GM18508 (cell line): Measurements from ENCODE around the gene B3GALT2.

Experiments used
- ATAC-seq: cut with Tn5 transposase; IDR thresholded peaks from one replicate; pipeline ENCODE4 v1.9.1; 2021; ENCODE audit warnings: moderate number of reproducible peaks; ENCODE audit not compliant: insufficient read depth, unreplicated experiment

Gene B3GALT2

DNA sequence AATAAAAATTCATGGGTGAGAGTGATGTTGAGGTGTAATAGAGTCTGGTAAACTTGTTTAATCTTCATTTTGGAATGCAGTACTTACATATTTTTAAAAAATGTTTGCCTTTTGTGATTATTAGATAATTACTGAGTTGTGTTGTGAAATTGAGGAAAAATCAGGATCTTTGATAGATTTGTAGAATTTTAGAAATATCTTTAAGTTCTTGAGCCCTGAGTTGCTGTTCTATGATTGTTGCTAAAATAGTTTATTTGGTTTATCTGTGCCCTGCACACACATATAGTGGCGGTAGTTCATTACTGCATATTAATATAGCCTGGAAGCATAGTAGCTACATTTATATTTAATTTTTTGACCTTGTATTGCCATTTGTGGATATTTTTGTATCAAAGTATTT lies 1.6 kb downstream of the B3GALT2 start:
- no peak for ATAC-seq

GRCh38 chr1:193183019-193183627 lies 3.3 kb downstream of the B3GALT2 start:
- peak; percentile 56 for ATAC-seq

DNA sequence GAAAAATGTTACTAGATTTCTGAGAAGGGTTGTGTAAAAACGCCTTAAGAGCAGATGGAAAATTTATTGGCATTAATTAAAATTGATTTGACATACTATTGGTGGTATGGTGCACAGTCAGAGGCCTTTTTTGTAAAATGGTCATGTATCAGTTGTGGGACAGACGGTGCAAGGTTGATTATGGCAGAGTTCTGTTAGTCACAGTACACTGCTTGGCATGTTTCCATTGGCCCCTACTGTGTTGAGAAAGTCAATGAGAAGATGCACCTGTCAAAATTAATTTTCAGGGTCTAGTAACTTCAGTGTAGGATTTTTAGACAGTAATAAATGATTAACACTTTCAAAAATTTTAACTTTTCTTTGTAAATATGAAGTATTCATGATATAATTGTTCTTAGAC lies 4.4 kb downstream of the B3GALT2 start:
- no peak for ATAC-seq

DNA sequence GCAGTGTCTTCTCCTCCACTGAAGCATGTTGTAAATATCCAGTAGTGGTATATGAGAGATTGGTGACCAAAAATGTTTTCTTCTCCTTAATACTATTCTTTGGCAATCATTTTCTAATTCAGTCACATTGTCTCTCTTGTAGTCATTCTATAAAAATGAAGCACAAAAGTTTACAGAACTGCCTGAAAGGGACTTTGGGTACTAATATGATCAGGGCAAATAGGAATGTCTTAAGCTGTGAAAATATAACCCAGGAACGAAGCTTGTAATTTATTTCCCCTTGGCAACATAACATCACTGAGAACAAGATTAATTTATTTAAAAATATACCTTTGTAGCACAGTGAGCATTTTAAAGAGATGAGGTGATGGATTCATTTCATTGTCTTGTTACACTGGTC lies 4.9 kb downstream of the B3GALT2 start:
- no peak for ATAC-seq

DNA sequence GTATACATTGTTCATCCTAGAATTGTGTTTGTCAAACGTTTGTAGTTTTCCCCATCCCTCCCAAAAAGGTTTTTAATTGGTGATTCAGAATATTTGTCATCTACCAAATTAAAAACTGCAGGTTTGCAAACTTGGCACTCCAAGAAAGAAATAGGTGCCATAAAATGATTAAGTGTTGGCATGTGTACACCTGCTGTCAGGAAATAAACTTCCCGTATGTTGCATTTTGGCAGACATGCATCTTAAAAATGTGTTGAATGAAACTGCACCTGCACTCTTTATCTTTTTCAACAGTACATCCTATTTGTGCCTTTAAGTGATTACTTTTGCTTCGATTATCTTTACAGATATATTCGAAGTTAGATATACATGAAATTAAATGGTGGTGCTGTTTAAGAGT lies 7.3 kb downstream of the B3GALT2 start:
- no peak for ATAC-seq

- ATAC-seq: no peak
Measured at GRCh38 chr1:193176788-193177187, 9.6 kb downstream of the B3GALT2 start.

- no peak for ATAC-seq
Measured at GRCh38 chr1:193176113-193176512, 10.3 kb downstream of the B3GALT2 start.

DNA sequence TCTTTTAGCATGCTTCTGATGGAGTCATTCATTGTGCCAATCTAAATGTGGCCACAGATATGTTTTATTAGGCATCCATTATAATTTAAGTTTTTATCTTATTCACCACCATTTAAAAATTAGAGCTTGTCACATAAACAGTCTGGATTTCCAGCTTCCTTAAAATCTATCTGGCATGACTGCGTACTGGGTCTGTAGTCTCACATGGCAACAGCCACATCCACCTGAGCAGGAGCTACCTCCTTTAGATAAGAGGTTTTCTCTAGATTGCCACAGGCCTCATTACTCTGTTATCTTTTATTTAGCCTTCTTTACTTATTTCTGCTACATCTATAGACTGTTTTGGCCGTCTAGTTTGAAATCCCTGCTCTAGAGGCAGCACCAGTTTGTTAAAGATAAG lies 29.1 kb downstream of the B3GALT2 start:
- no peak for ATAC-seq

- no peak for ATAC-seq
Measured at GRCh38 chr1:193156822-193157142, 29.6 kb downstream of the B3GALT2 start.

DNA sequence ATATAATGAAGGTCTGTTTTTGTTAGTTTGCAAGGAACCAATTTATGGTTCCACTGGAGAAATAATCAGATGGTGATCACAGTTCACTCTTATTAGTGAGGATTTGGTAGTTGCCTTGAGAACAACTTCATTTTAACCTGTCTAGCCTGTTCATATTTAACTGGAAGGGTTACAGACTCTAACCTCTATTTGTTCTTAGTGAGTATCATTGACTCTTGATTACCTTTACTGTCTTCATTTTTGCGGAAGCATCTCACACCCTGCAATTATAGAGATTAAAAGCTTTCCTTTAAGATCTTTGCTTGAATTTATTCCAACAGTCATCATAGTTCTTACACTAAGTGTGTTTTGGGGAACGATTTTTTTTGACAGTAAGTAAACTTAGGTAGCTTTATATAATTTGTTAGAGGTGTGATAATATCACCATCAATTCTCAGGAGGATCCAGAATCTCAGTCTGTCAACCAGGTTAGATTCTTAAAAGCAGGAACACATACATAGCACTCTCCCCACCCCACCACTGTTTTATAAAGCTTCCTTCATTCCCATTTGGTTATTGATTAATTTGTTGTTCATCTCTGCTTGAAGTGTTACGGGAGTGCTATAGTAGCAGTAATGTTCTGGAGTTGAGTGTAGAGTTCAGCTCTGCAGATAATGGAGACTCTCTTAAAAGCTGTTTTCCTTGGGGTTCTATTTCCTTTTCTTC lies 30.1 kb downstream of the B3GALT2 start:
- ATAC-seq: no peak

DNA sequence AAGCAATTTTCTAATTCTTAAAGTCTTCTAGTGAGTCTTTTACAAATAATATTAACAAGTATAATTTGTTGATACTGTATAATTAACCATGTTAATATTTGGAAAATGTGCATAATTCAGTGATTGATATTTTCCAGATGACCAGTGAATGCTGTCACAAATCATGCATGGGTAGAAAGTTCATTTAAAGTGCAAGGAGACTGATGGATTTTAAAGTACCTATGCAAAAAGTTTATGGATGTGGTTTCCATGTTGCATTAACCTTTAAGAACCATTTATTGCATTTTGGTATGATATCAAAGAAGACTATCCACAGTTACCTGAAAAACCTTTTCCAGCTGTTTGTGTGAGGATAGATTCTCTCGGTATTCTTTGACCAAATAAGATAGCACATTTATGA lies 41.4 kb downstream of the B3GALT2 start:
- no peak for ATAC-seq

DNA sequence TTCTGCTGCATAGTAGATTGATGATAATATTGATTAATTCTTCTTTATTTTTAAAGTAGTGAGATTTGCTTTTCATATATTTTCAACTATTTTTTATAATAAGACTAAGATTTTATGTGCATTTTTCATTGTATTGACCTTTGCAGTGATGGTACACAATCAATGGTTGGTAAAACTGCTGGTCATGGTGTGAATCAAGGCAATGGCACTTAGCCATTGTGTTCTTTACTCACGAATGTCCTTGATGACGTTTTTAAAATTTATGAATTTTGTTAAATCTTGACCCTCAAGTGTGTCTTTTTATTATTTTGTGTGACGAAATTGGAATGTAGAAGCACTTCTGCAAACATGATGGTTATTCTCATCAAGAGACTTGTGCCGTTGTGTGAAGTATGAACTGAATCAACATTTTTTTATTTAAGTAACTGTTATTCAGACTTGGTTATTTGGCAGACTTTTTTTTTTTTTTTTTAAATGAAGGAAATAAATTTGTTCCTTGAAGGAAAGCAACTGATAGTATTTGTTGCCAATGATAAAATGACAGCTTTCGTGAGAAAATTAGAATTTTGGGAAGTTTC lies 42.0 kb downstream of the B3GALT2 start:
- no peak for ATAC-seq

DNA sequence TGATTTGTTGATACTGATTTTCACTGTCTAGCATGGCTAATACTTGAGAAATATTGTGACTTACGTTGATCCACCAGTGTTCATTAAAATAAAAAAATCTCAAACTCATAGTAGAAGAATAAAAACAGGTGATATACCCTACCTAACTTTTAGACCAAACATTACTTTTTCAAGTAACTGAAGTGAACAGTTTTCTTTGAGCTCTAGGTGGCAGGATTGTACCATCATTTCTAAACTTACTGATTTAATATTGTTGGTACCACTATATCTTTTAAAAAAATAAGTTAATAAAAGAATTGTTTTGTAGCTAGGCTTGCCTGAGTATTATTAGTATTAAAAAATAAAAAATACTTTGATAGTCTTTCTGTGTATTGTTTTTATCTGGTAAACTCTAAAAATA lies 43.1 kb downstream of the B3GALT2 start:
- no peak for ATAC-seq

- ATAC-seq: no peak
Measured at GRCh38 chr1:193142409-193142808, 44.0 kb downstream of the B3GALT2 start.

- no peak for ATAC-seq
Measured at GRCh38 chr1:193141804-193142203, 44.6 kb downstream of the B3GALT2 start.

- ATAC-seq: no peak
Measured at GRCh38 chr1:193140254-193140653, 46.2 kb downstream of the B3GALT2 start.

- no peak for ATAC-seq
Measured at GRCh38 chr1:193131266-193131860, 55.0 kb downstream of the B3GALT2 start.
